ENCODE results near the gene VWDE.

- TF ChIP-seq POLR2AphosphoS5 (IDR thresholded peaks at IDR 0.05) (no peak), CTCF (IDR thresholded peaks at IDR 0.05; ENCODE audit: poor library complexity, severe bottlenecking) (no peak), EP300 (conservative IDR thresholded peaks at IDR 0.05; ENCODE audit: poor library complexity, severe bottlenecking) (no peak), RAD21 (conservative IDR thresholded peaks at IDR 0.05) (no peak), EZH2 (IDR thresholded peaks at IDR 0.05; ENCODE audit: borderline replicate concordance, insufficient read depth, low read length, poor library complexity, severe bottlenecking) (no peak), REST (IDR thresholded peaks at IDR 0.05; ENCODE audit: borderline replicate concordance) (no peak), SMC3 (conservative IDR thresholded peaks at IDR 0.05; ENCODE audit: poor library complexity) (no peak), MXI1 (conservative IDR thresholded peaks at IDR 0.05; ENCODE audit: poor library complexity, severe bottlenecking) (no peak), TAF1 (IDR thresholded peaks at IDR 0.05; ENCODE audit: low read depth) (no peak)
Measured at GRCh38 chr7:12291870-12292269, 111.8 kb downstream of the VWDE start.

All from neural cell (in vitro differentiated cells).